CD14-positive monocyte (primary cell): ENCODE measurements around the gene OTX1. TPM values are rescaled to one million over a fixed set of nuclear protein-coding genes. Genes with fewer than 3 reads are reported as not detected.

Experiments used
- DNase-seq, 3 donors: peaks; one replicate each; pipeline ENCODE4 v3.0.0-alpha.2; 2011 to 2022
- H2AFZ ChIP-seq: 2 replicates; pipeline ENCODE4 v1.6.0; 2012; ENCODE audit warnings: mild to moderate bottlenecking, low read depth, low read length, inconsistent platforms; ENCODE audit not compliant: insufficient read depth, poor library complexity, severe bottlenecking
- H3K27ac ChIP-seq, 2 donors: 1 replicate in 1 of 2; 2 replicates in 1 of 2; pipeline ENCODE4 v1.5.1; 2012 to 2013; ENCODE audit warnings: low read length in 2 of 2, control low read depth in 1 of 2, inconsistent platforms in 1 of 2, low read depth in 1 of 2, mild to moderate bottlenecking in 1 of 2
- H3K27me3 ChIP-seq, 2 donors: one replicate each; pipeline versions ENCODE4 v1.6.0 to v1.6.1; 2011 to 2013; ENCODE audit warnings: low read length in 2 of 2; ENCODE audit not compliant: control insufficient read depth in 2 of 2, insufficient read depth in 2 of 2
- H3K36me3 ChIP-seq, 2 donors: replicated peaks in 1 of 2; 1 replicate in 1 of 2; 2 replicates in 1 of 2; pipeline versions ENCODE4 v1.5.1 to v1.6.1; 2012 to 2013; ENCODE audit warnings: low read length in 2 of 2, control low read depth in 1 of 2, inconsistent platforms in 1 of 2, mild to moderate bottlenecking in 1 of 2; ENCODE audit not compliant: insufficient read depth in 2 of 2, control insufficient read depth in 1 of 2
- H3K4me1 ChIP-seq, 2 donors: 1 replicate in 1 of 2; 2 replicates in 1 of 2; pipeline versions ENCODE4 v1.5.1 to v1.6.1; 2012 to 2013; ENCODE audit warnings: low read length in 2 of 2, control low read depth in 1 of 2, inconsistent platforms in 1 of 2, mild to moderate bottlenecking in 1 of 2, moderate library complexity in 1 of 2; ENCODE audit not compliant: insufficient read depth in 2 of 2, control insufficient read depth in 1 of 2
- H3K4me2 ChIP-seq: replicated peaks from 2 replicates; pipeline ENCODE3; 2012; ENCODE audit warnings: low read length, moderate library complexity, mild to moderate bottlenecking; ENCODE audit not compliant: poor library complexity, severe bottlenecking; ENCODE audit errors: extremely low read depth
- H3K4me3 ChIP-seq, 3 experiments: fragments of 200-600 bp in 1 of 3; sonication (generic) in 1 of 3; replicated peaks in 1 of 3; 1 replicate in 2 of 3; 2 replicates in 1 of 3; pipeline ENCODE4 v1.5.1; 2011 to 2013; ENCODE audit warnings: low read length in 3 of 3, mild to moderate bottlenecking in 3 of 3, control low read depth in 2 of 3, low read depth in 2 of 3, inconsistent platforms in 1 of 3, moderate library complexity in 1 of 3
- H3K79me2 ChIP-seq: 2 replicates; pipeline ENCODE4 v1.6.0; 2012; ENCODE audit warnings: mild to moderate bottlenecking, control low read depth, inconsistent platforms, low read length, moderate library complexity; ENCODE audit not compliant: insufficient read depth
- H3K9ac ChIP-seq: 2 replicates; pipeline ENCODE4 v1.6.0; 2017; ENCODE audit warnings: low read length, mild to moderate bottlenecking; ENCODE audit not compliant: insufficient read depth, poor library complexity, severe bottlenecking
- H3K9me3 ChIP-seq, 2 donors: replicated peaks in 1 of 2; 1 replicate in 1 of 2; 2 replicates in 1 of 2; pipeline versions ENCODE4 v1.5.1 to v1.6.1; 2012 to 2013; ENCODE audit warnings: low read length in 2 of 2, control low read depth in 1 of 2; ENCODE audit not compliant: control insufficient read depth in 1 of 2, insufficient read depth in 1 of 2
- H4K20me1 ChIP-seq: 2 replicates; pipeline ENCODE4 v1.6.0; 2012; ENCODE audit warnings: mild to moderate bottlenecking, low read length, control low read depth, moderate library complexity; ENCODE audit not compliant: insufficient read depth
- H3K27ac Mint-ChIP-seq, 7 donors: one replicate each; pipeline ENCODE4 v1.8.0; 2020; ENCODE audit warnings: mild to moderate bottlenecking in 7 of 7, mixed read lengths in 7 of 7, moderate library complexity in 6 of 7, inconsistent platforms in 2 of 7
- H3K27me3 Mint-ChIP-seq, 3 donors: one replicate each; pipeline ENCODE4 v1.8.0; 2021 to 2022; ENCODE audit warnings: low read depth in 3 of 3, mild to moderate bottlenecking in 3 of 3, mixed read lengths in 3 of 3, moderate library complexity in 3 of 3, inconsistent platforms in 1 of 3
- H3K36me3 Mint-ChIP-seq, 2 donors: one replicate each; pipeline ENCODE4 v1.8.0; 2020; ENCODE audit warnings: mixed read lengths in 2 of 2, inconsistent platforms in 1 of 2, mild to moderate bottlenecking in 1 of 2
- H3K4me1 Mint-ChIP-seq: one replicate; pipeline ENCODE4 v1.8.0; 2020; ENCODE audit warnings: mild to moderate bottlenecking, mixed read lengths
- H3K4me3 Mint-ChIP-seq, 2 donors: one replicate each; pipeline ENCODE4 v1.8.0; 2020; ENCODE audit warnings: mild to moderate bottlenecking in 2 of 2, mixed read lengths in 2 of 2, moderate library complexity in 1 of 2
- H3K9me3 Mint-ChIP-seq, 7 donors: one replicate each; pipeline ENCODE4 v1.8.0; 2020 to 2022; ENCODE audit warnings: mixed read lengths in 7 of 7, mild to moderate bottlenecking in 6 of 7, moderate library complexity in 6 of 7, inconsistent platforms in 2 of 7
- WGBS: methylation state at CpG from one replicate; pipeline ENCODE4 v1.1.5; 2013; ENCODE audit warnings: missing lambda C conversion rate; ENCODE audit not compliant: insufficient coverage; 5-methylcytosine and 5-hydroxymethylcytosine counted together
- intact Hi-C, 2 donors: fragments of 100-400 bp; cut with micrococcal nuclease; formaldehyde crosslinking; loops; one replicate each; pipeline versions ENCODE4 v1.15.0 to v1.15.1; 2023
- polyA plus RNA-seq, 3 donors: library from polyadenylated mRNA; depleted of rRNA in 1 of 3; unstranded in 2 of 3; stranded (reverse) in 1 of 3; fragments of 300-500 nt in 2 of 3; fragments of >200 nt in 1 of 3; fragmentation: Illumina TruSeq in 2 of 3; gene quantifications; 1 replicate in 2 of 3; 2 replicates in 1 of 3; pipeline ENCODE4 v1.2.3, GENCODE V29; 2012 to 2021
- TF ChIP-seq, protein P1 (sequence below): fragments of 200-600 bp; IDR thresholded peaks from one replicate; pipeline ENCODE4 v1.8.0; 2022; ENCODE audit warnings: antibody characterized with exemption, mild to moderate bottlenecking

The OTX1 gene
- polyA plus RNA-seq, 3 donors, result not detected

DNA sequence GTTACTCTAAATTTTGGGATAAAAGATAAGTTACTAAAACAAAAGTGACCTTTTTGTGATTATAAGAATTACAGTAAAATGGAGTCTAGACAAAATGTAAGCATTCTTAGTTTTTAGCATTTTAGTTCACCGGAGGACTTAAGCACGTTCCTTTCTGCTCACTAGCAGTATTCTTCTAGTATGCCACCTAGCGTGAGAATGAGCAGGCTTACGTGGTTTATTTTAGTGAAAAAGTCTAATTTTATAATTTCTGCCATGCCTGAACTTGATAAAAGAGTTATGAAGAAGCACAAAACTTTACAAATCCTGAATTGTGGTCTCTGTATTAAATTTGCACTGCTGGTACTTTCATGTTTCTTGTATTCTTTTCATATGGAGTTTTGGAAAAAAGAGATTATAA lies 12.6 kb upstream of the OTX1 start:
- Histone ChIP-seq H3K27ac (no peak overlapping the region), H3K4me1 (no peaks in the 10 kb centered on the region), H3K4me2 (no peak overlapping the region), H4K20me1 (no peaks in the 10 kb centered on the region), H2AFZ (no peak overlapping the region), H3K9me3 (no peaks in the 10 kb centered on the region), H3K36me3 (no peaks in the 10 kb centered on the region), H3K79me2 (no peaks in the 10 kb centered on the region), H3K4me3 (no peak overlapping the region), H3K9ac (no peak overlapping the region), H3K27me3 (no peaks in the 10 kb centered on the region)
- no peak for DNase-seq
- Mint-ChIP-seq H3K4me3 (no peak overlapping the region), H3K4me1 (no peaks in the 10 kb centered on the region), H3K36me3 (peaks cover 0 to 3% of the 10 kb centered on the region in 2 donors), H3K9me3 (no peaks in the 10 kb centered on the region), H3K27ac (no peak overlapping the region), H3K27me3 (no peaks in the 10 kb centered on the region)
- no CpG with 5 or more reads among the region's 4 CpGs for WGBS
- TF ChIP-seq, protein P1, sequence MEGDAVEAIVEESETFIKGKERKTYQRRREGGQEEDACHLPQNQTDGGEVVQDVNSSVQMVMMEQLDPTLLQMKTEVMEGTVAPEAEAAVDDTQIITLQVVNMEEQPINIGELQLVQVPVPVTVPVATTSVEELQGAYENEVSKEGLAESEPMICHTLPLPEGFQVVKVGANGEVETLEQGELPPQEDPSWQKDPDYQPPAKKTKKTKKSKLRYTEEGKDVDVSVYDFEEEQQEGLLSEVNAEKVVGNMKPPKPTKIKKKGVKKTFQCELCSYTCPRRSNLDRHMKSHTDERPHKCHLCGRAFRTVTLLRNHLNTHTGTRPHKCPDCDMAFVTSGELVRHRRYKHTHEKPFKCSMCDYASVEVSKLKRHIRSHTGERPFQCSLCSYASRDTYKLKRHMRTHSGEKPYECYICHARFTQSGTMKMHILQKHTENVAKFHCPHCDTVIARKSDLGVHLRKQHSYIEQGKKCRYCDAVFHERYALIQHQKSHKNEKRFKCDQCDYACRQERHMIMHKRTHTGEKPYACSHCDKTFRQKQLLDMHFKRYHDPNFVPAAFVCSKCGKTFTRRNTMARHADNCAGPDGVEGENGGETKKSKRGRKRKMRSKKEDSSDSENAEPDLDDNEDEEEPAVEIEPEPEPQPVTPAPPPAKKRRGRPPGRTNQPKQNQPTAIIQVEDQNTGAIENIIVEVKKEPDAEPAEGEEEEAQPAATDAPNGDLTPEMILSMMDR, result no peak
- intact Hi-C loops, result no loop called here

DNA sequence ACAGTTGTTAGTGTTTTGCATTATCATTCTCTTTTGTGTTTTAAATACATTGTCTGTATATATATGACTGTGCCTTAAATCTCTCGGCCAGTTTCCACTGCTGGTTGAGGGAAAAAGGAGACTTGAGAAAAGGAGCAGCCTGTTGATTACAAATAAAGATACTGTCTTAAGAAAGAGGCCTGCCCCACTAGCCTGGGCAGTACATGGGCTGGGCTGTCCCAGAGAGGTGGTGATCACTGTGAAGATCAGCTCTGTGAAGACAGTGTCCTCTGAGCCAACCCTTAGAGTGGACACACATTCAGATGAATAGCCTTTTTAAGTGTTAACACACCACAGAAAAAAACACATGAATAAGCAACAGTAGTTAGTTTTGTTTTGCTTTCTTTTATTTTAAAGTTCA lies 10.0 kb upstream of the OTX1 start:
- H3K27me3 Mint-ChIP-seq, result peaks cover 7% of the 10 kb centered on the region in 3 donors
- Histone ChIP-seq H2AFZ (no peak overlapping the region), H3K9ac (no peak overlapping the region), H4K20me1 (no peaks in the 10 kb centered on the region), H3K4me2 (no peak overlapping the region), H3K4me1 (no peaks in the 10 kb centered on the region), H3K36me3 (no peaks in the 10 kb centered on the region), H3K9me3 (no peaks in the 10 kb centered on the region), H3K27me3 (peaks cover 0 to 12% of the 10 kb centered on the region in 2 donors), H3K4me3 (no peak overlapping the region), H3K27ac (no peak overlapping the region), H3K79me2 (no peaks in the 10 kb centered on the region)
- no peak for DNase-seq
- H3K4me3 Mint-ChIP-seq, result no peak overlapping the region
- no CpG with 5 or more reads among the region's 1 CpG for WGBS
- H3K9me3 Mint-ChIP-seq, result peaks cover 0 to 2% (median 0%) of the 10 kb centered on the region in 7 donors
- intact Hi-C loops, result no loop called here
- H3K36me3 Mint-ChIP-seq, result peaks cover 10 to 11% of the 10 kb centered on the region in 2 donors
- TF ChIP-seq, protein P1, result no peak
- no peak overlapping the region for H3K27ac Mint-ChIP-seq
- H3K4me1 Mint-ChIP-seq, result no peaks in the 10 kb centered on the region
